ENCODE measurements around the gene CREB1.
"Not testable (repeated sequence)": the region's sequence is repeated elsewhere in the genome, so short reads cannot be mapped to it uniquely, and the experiment has no call there.

The CREB1 gene

DNA sequence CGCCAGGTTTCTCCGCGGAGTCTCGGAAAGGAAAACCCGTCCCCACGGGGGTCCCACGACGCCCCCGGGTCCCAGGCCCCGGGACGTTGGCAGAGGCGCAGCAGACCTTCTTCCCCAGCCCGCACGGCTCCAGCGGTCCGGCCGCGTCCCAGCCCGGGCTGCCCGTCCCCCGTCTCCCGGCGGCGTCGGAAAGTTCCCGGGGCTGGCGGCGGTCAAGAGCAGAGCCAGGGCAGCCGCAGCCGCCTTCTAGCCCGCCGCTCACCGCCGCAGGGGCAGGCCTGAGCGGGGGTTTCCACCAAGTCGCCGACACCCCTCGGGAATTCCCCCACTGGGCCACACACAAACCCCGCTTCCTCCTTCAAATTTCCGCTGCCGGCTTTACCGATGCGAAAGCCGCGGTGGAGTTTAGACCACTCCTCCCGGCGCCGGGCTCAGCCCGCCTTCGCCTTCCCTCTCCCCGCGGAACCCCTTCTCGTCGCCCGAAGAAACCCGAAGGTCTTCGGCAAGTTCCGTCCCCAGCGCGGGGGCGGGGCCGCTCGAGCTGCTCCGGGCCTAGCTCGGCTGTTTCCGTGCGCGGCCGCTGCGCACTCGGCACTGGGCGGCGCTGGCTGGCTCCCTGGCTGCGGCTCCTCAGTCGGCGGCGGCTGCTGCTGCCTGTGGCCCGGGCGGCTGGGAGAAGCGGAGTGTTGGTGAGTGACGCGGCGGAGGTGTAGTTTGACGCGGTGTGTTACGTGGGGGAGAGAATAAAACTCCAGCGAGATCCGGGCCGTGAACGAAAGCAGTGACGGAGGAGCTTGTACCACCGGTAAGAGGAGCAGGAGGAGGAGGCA lies at the start of gene CREB1:
Gene CREB1, plus strand, starts transcription at position 633 of the 830 bp plus-strand sequence. CDS start 25,674 bp downstream, outside the sequence.
- DNase-seq = peak; percentile 90

- no peak for DNase-seq
Measured at GRCh38 chr2:207480521-207481040, 49.2 kb upstream of the CREB1 start.

DNA sequence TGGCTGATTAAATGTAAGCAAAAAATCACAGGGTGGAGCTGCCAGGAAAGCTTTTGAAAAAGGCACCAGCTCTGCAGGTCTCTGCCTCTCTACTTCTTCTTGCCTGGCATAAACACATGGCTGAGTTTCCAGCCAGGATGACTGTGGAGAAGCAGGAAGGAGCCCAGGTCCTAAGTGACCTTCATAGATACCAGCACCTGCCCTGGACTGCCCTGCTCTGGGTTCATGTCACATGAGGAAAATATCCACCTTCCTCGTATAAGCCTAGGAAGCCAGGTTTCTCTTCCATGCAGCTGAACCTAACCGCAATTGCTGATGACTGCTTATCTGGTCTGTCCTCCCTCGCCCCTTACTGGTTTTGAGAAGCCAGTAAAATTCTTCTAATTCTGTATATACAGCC lies 47.8 kb upstream of the CREB1 start:
- DNase-seq = no peak

DNA sequence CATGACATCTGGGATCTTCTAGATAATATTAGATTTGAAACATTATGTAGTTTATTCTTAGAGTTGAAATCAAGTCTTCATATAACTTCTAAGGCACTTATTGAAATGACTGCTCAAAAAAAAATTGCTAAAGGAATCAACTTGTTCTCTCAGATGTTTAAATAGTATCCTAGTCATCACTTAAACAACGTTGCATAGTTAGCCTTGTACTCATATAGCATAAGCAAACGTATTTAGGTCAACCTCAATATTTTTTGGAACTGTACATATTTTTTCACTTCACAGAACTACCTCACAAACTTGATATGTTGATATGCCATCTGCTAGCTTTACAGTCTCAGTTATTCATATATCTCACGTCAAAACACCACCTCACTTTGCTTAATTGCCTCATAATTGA lies 47.1 kb upstream of the CREB1 start:
- DNase-seq = no peak

GRCh38 chr2:207483066-207483465 lies 46.7 kb upstream of the CREB1 start:
- no peak for DNase-seq

GRCh38 chr2:207483477-207483876 lies 46.3 kb upstream of the CREB1 start:
- DNase-seq = no peak

GRCh38 chr2:207484444-207485391 lies 45.0 kb upstream of the CREB1 start:
- DNase-seq = no peak

DNA sequence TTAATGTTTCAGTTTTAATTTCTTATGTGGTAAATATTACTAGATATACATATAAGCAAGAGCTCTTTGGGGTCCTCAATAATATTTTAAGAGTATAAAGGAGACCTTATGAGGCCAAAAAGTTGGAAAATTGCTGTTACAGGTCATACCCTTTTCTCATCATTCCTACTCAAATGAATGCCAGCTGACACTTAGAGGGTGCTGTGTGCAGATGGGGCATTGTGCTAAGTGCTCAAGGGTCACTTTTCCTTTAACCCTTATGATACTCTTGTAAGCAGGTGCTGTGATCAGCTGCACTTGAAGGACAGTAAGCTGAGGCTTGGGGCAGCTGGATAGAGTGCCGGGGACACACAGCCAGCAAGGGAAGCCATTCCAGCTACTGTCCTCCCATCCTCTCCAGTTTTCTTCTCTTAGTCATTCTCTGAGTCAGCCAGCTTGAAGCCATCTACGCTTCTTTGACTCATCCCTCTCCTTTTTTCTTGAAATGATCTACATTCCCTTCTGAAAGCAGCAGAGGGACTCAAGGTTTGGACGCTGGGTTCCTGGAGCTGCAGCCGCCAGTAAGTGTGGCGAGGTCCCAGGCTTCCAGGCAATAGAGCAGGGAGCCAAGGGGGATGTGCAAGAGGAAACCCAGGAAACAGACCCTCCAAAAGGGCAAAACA lies 42.0 kb upstream of the CREB1 start:
- DNase-seq = no peak

- DNase-seq = no peak
Measured at GRCh38 chr2:207489251-207489650, 40.5 kb upstream of the CREB1 start.

DNA sequence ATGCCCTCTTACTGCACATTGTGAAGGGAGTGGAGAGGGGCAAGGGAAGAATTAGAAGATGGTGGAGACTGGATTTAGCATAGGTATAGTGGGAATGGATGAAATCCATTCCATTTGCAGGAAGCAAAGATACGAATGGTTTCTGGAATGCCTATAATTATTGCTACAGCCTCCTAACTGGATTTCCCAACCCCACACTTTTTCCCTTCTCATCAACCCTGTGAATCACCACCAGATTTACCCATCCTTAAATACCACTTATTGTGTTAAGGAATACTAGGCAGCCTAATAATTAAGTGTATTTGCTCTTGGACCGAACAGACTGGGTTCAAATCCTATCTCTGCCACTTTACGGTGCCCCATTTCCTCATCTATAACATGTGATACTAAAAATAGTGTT lies 39.3 kb upstream of the CREB1 start:
- no peak for DNase-seq

GRCh38 chr2:207491086-207491485 lies 38.7 kb upstream of the CREB1 start:
- no peak for DNase-seq

GRCh38 chr2:207491956-207492355 lies 37.8 kb upstream of the CREB1 start:
- no peak for DNase-seq

GRCh38 chr2:207492461-207492860 lies 37.3 kb upstream of the CREB1 start:
- DNase-seq = no peak

DNA sequence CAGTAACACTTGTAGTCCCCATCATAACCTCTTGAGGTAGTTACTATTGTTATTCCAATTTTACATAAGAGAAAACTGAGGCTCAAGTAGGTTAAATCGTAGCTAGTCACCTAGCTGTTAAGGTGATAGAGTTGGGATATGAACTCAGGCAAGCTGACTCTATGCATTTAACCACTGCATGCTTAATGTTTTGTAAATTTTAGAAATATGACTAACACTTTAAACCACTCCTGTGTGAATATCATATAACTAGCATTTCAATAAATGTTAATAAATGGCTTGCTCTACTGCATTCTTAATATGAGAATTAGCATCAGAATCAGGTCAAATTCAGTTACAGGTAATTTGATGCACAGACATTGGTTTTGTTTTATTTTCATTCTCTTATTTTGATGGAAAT lies 35.6 kb upstream of the CREB1 start:
- DNase-seq = no peak

DNA sequence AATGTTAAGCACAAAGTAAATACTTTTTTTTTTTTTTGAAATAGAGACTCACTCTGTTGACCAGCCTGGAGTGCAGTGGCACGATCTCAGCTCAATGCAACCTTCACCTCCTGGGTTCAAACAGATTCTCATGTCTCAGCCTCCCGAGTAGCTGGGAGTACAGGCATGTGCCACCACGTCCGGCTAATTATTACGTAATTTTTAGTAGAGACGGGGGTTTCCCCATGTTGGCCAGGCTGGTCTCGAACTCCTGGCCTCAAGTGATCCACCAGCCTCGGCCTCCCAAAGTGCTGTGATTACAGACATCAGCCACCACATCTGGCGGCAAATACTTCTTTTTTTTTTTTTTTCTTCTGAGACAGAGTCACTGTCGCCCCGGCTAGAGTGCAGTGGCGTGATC lies 32.8 kb upstream of the CREB1 start:
- not testable (repeated sequence) for DNase-seq

GRCh38 chr2:207497596-207497995 lies 32.2 kb upstream of the CREB1 start:
- no peak for DNase-seq

GRCh38 chr2:207498427-207498826 lies 31.3 kb upstream of the CREB1 start:
- no peak for DNase-seq

- no peak for DNase-seq
Measured at GRCh38 chr2:207499114-207499513, 30.6 kb upstream of the CREB1 start.

DNA sequence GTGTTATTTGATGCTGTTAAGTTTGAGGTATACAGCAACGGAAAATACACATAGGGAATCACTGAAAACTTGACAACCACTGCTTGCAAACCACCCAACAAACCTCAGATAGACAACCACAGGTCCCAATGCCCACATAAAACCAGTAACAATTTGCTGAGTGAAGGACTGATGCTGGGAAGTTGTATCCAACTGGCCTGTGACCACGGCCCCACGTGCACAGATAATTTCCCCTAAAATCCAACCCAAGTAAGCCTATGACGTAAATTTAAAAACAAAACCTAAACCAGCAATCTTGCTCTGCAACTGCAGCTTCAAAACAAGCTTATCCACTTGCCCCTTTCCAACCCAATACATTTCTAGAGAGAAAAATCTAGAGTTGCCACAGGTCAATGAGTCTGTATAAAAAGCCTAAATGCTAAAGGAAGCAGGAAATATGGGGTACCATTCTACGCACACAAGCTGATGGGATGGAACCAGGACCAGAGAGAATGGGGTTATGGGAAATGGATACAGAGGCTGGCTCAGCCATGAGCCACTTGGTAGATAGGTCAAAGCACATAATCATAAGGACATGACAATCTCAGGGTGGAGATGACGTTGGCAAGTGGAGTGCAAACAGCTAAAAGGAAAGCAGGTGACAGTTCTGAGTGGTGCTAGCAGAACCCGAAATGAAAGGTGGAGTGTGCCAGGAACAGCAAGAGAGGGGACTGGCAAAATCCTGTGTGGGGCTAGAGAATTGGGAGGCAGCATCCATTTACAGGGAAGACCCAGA lies 27.8 kb upstream of the CREB1 start:
- DNase-seq = no peak

DNA sequence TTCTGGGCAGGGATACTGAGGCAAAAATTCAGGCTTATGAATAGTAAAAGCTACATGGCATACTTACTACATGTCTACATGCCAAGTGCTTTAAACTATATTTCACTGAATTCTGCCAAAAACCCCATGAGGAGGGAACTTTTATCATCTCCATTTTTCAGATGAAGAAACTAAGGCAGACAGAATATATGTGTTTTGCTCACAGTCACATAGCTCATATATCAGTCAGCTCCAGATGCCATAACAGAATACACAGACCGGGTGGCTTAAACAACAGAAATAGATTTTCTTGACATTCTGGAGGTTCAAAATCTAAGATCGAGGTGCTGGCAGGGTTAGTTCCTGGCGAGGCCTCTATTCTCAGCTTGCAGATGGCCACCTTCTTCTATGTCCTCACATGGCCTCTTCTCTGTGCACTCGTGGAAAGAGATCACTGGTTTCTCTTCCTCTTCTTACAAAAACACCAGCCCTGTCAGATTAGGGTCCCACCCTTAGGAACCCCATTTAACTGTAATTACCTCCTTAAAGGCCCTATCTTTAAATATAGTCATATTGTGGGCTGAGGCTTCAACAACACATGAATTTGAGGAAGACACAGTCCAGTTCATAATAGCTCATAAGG lies 27.1 kb upstream of the CREB1 start:
- no peak for DNase-seq

GRCh38 chr2:207503234-207503633 lies 26.5 kb upstream of the CREB1 start:
- no peak for DNase-seq

All from NCI-H1048 (cell line).